Endothelial cell of umbilical vein (primary cell): ENCODE measurements around the gene DIS3L2. TPM values are rescaled to one million over a fixed set of nuclear protein-coding genes. Genes with fewer than 3 reads are reported as not detected.

Experiments
- BruUV-seq: library from RNA; stranded (reverse); fragments of 400-500 nt; replicated peaks from 2 replicates; lab custom pipeline; 2021; lab: Mats Ljungman, UMichigan
- CTCF ChIA-PET: fragments of 300-600, 350-600 bp; sonication (Branson Sonifier 250); formaldehyde crosslinking; loops from one replicate; lab custom pipeline; 2021; ENCODE audit warnings: antibody characterized with exemption, inconsistent platforms; lab: Charles Lee
- POLR2A ChIA-PET: fragments of 300-600, 350-600 bp; sonication (Branson Sonifier 250); formaldehyde crosslinking; loops from one replicate; lab custom pipeline; 2021; ENCODE audit warnings: antibody characterized with exemption, inconsistent platforms; lab: Charles Lee
- DNase-seq: peaks from one replicate; pipeline ENCODE4 v3.0.0-alpha.2; 2011; ENCODE audit warnings: low read depth, low spot score
- FAIRE-seq: peaks from 2 replicates; lab custom pipeline; 2011; peaks lifted over from hg19 to GRCh38; lab: Jason Lieb, UNC
- H2AFZ ChIP-seq: 2 replicates; pipeline ENCODE4 v1.6.0; 2012; ENCODE audit warnings: low read depth, low read length, control low read depth, inconsistent platforms
- H3K27ac ChIP-seq: 2 replicates; pipeline ENCODE4 v1.5.1; 2011; ENCODE audit warnings: low read depth, mild to moderate bottlenecking, control low read depth, low read length, moderate library complexity; ENCODE audit not compliant: insufficient read depth
- H3K27me3 ChIP-seq, 2 experiments: 2 replicates each; pipeline versions ENCODE4 v1.6.0 to v1.6.1; 2011; ENCODE audit warnings: low read length in 2 of 2, mixed read lengths in 1 of 2; ENCODE audit not compliant: control insufficient read depth in 2 of 2, insufficient read depth in 2 of 2
- H3K36me3 ChIP-seq, 2 experiments: 2 replicates in 1 of 2; 3 replicates in 1 of 2; pipeline ENCODE4 v1.5.1; 2011; ENCODE audit warnings: low read length in 2 of 2, mild to moderate bottlenecking in 1 of 2, moderate library complexity in 1 of 2; ENCODE audit not compliant: control insufficient read depth in 2 of 2, insufficient read depth in 2 of 2; ENCODE audit errors: extremely low read depth in 1 of 2
- H3K4me1 ChIP-seq: 3 replicates; pipeline ENCODE4 v1.5.1; 2011; ENCODE audit warnings: mild to moderate bottlenecking, low read length; ENCODE audit not compliant: control insufficient read depth, insufficient read depth; ENCODE audit errors: extremely low read depth
- H3K4me2 ChIP-seq: 2 replicates; pipeline ENCODE4 v1.6.1; 2011; ENCODE audit warnings: low read length, control low read depth, mixed read lengths; ENCODE audit not compliant: insufficient read depth
- H3K4me3 ChIP-seq, 3 experiments: fragments of 200-600 bp in 1 of 3; sonication (generic), shearing (Covaris generic) in 1 of 3; replicated peaks in 1 of 3; 2 replicates each; pipeline ENCODE4 v1.5.1; 2011 to 2016; ENCODE audit warnings: control low read depth in 3 of 3, low read length in 3 of 3, mild to moderate bottlenecking in 2 of 3, inconsistent platforms in 1 of 3, low read depth in 1 of 3, moderate library complexity in 1 of 3; ENCODE audit not compliant: insufficient read depth in 1 of 3
- H3K79me2 ChIP-seq: 2 replicates; pipeline ENCODE4 v1.6.0; 2012; ENCODE audit warnings: low read length, inconsistent platforms; ENCODE audit not compliant: control insufficient read depth, insufficient read depth
- H3K9ac ChIP-seq: replicated peaks from 2 replicates; pipeline ENCODE3; 2011; ENCODE audit warnings: low read length, control low read depth; ENCODE audit not compliant: insufficient read depth; ENCODE audit errors: extremely low read depth
- H3K9me1 ChIP-seq: replicated peaks from 3 replicates; pipeline ENCODE4 v1.6.0; 2011; ENCODE audit warnings: mild to moderate bottlenecking, low read length; ENCODE audit not compliant: control insufficient read depth, insufficient read depth; ENCODE audit errors: extremely low read depth
- H3K9me3 ChIP-seq: replicated peaks from 2 replicates; pipeline ENCODE4 v1.5.1; 2012; ENCODE audit warnings: low read length, inconsistent platforms; ENCODE audit not compliant: control insufficient read depth, insufficient read depth
- H4K20me1 ChIP-seq: replicated peaks from 2 replicates; pipeline ENCODE3; 2011; ENCODE audit warnings: mild to moderate bottlenecking, low read length; ENCODE audit not compliant: control insufficient read depth, insufficient read depth; ENCODE audit errors: extremely low read depth
- CTCF ChIP-seq, 2 donors: IDR thresholded peaks; 1 replicate in 1 of 2; 2 replicates in 1 of 2; pipeline ENCODE4 v1.5.1; 2011; ENCODE audit warnings: low read length in 2 of 2, mild to moderate bottlenecking in 2 of 2, moderate library complexity in 2 of 2, control low read depth in 1 of 2, inconsistent platforms in 1 of 2, low read depth in 1 of 2; ENCODE audit not compliant: insufficient read depth in 1 of 2; ENCODE audit errors: extremely low read depth in 1 of 2
- EZH2 ChIP-seq: IDR thresholded peaks from 2 replicates; pipeline ENCODE4 v1.6.1; 2012; ENCODE audit warnings: borderline replicate concordance, low read depth, mild to moderate bottlenecking, moderate library complexity, low read length, inconsistent platforms; ENCODE audit not compliant: severe bottlenecking
- FOS ChIP-seq: IDR thresholded peaks from 2 replicates; pipeline ENCODE4 v1.6.1; 2011; ENCODE audit warnings: mild to moderate bottlenecking, low read length, moderate library complexity, borderline replicate concordance; ENCODE audit not compliant: insufficient read depth
- GATA2 ChIP-seq: IDR thresholded peaks from 2 replicates; pipeline ENCODE4 v1.7.0; 2011; ENCODE audit warnings: low read depth, mild to moderate bottlenecking, moderate library complexity, mixed read lengths, low read length; ENCODE audit not compliant: insufficient read length, insufficient read depth
- JUN ChIP-seq: IDR thresholded peaks from 2 replicates; pipeline ENCODE4 v1.6.1; 2011; ENCODE audit warnings: borderline replicate concordance, low read depth; ENCODE audit not compliant: insufficient read length, insufficient read depth
- MAX ChIP-seq: IDR thresholded peaks from 2 replicates; pipeline ENCODE4 v1.6.1; 2011; ENCODE audit not compliant: insufficient read depth, insufficient read length
- MYC ChIP-seq: IDR thresholded peaks from one replicate; pipeline ENCODE4 v1.6.1; 2011; ENCODE audit warnings: mild to moderate bottlenecking, low read depth, low read length
- POLR2A ChIP-seq: IDR thresholded peaks from 2 replicates; pipeline ENCODE4 v1.6.1; 2012; ENCODE audit warnings: low read depth, mild to moderate bottlenecking, control low read depth, low read length
- POLR2AphosphoS5 ChIP-seq: IDR thresholded peaks from 2 replicates; pipeline ENCODE4 v1.6.1; 2012; ENCODE audit warnings: low read depth, mild to moderate bottlenecking, control low read depth, low read length, moderate library complexity; ENCODE audit not compliant: insufficient read depth
- dilution Hi-C: fragments of 300-500 bp; cut with MboI; formaldehyde crosslinking; loops from one replicate; pipeline ENCODE4 v1.15.0; 2019; ENCODE audit warnings: low sequenced_read_pairs; ENCODE audit not compliant: extremely low pct_ligation_motif_present
- intact Hi-C: fragments of 100-400 bp; cut with micrococcal nuclease; formaldehyde crosslinking; loops from one replicate; pipeline ENCODE4 v1.10.0; 2022
- polyA plus RNA-seq, 4 experiments: library from polyadenylated mRNA; depleted of rRNA in 3 of 4; stranded (reverse) in 3 of 4; unstranded in 1 of 4; fragments of >200 nt; gene quantifications; 2 replicates each; pipeline versions ENCODE4 v1.2.1 to v1.2.3, GENCODE V29; 2011 to 2012; ENCODE audit warnings: missing spikeins in 1 of 4
- total RNA-seq: library from RNA; stranded (reverse); gene quantifications from 2 replicates; pipeline ENCODE4 v1.2.3, GENCODE V29; 2021

Gene DIS3L2
- total and polyA plus RNA-seq, 2 donors (not counting 3 experiments of a cell fraction or from before 2014, with no cell fraction given): 14.6 to 31.2 TPM

- Histone ChIP-seq H3K9me3 (no peaks in the 10 kb centered on the region), H3K79me2 (no peaks in the 10 kb centered on the region), H3K27me3 (no peaks in the 10 kb centered on the region), H3K4me1 (peaks cover 22% of the 10 kb centered on the region), H3K9ac (no peak overlapping the region), H3K4me3 (peak overlapping the region in 1 of 3 experiments; percentile 17), H2AFZ (no peak overlapping the region), H3K27ac (peak overlapping the region; percentile 30), H3K36me3 (peaks cover 0 to under 1% of the 10 kb centered on the region in 2 experiments), H3K4me2 (peak overlapping the region; percentile 70), H4K20me1 (peaks cover 4% of the 10 kb centered on the region), H3K9me1 (no peaks in the 10 kb centered on the region)
- no TSS peak for BruUV-seq
- DNase-seq (peak; percentile 84), FAIRE-seq (peak; percentile 96)
- CTCF ChIA-PET: interaction anchor here (0.8 to 1.6 kb wide), 8 partner anchors 9 to 73 kb away, joined by 3 to 8 read pairs (median 4); no protein-coding TSS in a partner anchor
- intact Hi-C loops (loop anchor here (1.0 to 2.0 kb wide), 3 partner anchors 33 to 55 kb away; no protein-coding TSS in a partner anchor), dilution Hi-C loops (no loop called here)
- peak; percentile 55 for TF ChIP-seq GATA2
- no peak for TF ChIP-seq CTCF (IDR thresholded peaks at IDR 0.05; ENCODE audit: extremely low read depth in 1 of 2, insufficient read depth in 1 of 2, low read depth in 1 of 2, low read length in 2 of 2)
- no peak for TF ChIP-seq EZH2
- no peak for TF ChIP-seq POLR2A
- TF ChIP-seq FOS: peak; percentile 65
- peak; percentile 81 for TF ChIP-seq POLR2AphosphoS5
- TF ChIP-seq MAX: no peak
- TF ChIP-seq JUN: no peak
- TF ChIP-seq MYC: no peak
- POLR2A ChIA-PET: interaction anchor here (0.6 to 0.9 kb wide), 2 partner anchors 41 to 55 kb away, joined by 5 to 9 read pairs; no protein-coding TSS in a partner anchor
Measured at GRCh38 chr2:232260075-232260474, 298.6 kb downstream of the DIS3L2 start.
